ENCODE results near the gene FAM124A. TPM values are rescaled to one million over a fixed set of nuclear protein-coding genes. Genes with fewer than 3 reads are reported as not detected.

FAM124A gene
- total and polyA plus RNA-seq, 2 of the 8 experiments (the other 6 are each of a cell fraction or from before 2014, with no cell fraction given) = 40.7 to 49.9 TPM

DNA sequence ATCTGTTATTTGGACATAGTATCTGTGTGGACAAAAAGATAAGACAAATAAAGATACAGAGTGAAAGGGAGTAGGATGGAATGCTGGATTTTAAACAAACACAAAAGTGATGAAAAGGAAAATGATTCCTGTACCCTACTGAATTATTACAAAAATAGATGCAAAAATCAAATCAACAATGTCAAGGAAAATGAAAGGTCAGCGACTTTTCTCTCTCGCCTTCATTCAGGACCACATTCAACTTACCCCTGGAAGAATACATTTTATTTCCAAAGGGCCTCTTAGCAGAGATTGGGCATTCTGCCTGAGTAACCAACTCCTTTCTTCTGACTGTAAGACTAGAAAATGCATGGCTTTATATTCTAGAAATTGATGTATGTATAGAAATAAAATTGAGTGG, 28.8 kb upstream of the FAM124A start:
- Histone ChIP-seq H3K56ac (replicated peaks; ENCODE audit: insufficient read length, low read depth, low read length) (no peak overlapping the region), H2AFZ (ENCODE audit: low read length) (no peak overlapping the region), H3K9ac (replicated peaks in 1 of 4; ENCODE audit: extremely low read depth in 1 of 4, low read depth in 3 of 4, low read length in 3 of 4) (no peak overlapping the region), H3K79me2 (ENCODE audit: control insufficient read depth in 1 of 2, insufficient read depth in 2 of 2, low read length in 2 of 2) (no peaks in the 10 kb centered on the region), H3K23me2 (ENCODE audit: low read depth, low read length) (no peaks in the 10 kb centered on the region; the same call in 1 of the 2 replicates), H2BK20ac (ENCODE audit: low read length) (no peak overlapping the region), H3K4ac (replicated peaks; ENCODE audit: insufficient read length, low read depth, low read length) (no peak overlapping the region), H3K4me3 (ENCODE audit: extremely low read depth in 1 of 4, insufficient read depth in 2 of 4, low read depth in 3 of 4, low read length in 4 of 4) (no peak overlapping the region), H4K20me1 (replicated peaks in 1 of 2; ENCODE audit: control insufficient read depth in 1 of 2, insufficient read depth in 2 of 2, low read length in 2 of 2) (no peaks in the 10 kb centered on the region), H3K9me3 (ENCODE audit: insufficient read depth in 2 of 2, low read depth in 1 of 2, low read length in 1 of 2) (no peaks in the 10 kb centered on the region), H3K23ac (ENCODE audit: insufficient read length) (no peak overlapping the region), H4K91ac (replicated peaks; ENCODE audit: insufficient read length, low read length) (no peak overlapping the region), H4K5ac (ENCODE audit: insufficient read length, low read depth, low read length) (no peak overlapping the region), H2BK12ac (ENCODE audit: low read depth, low read length) (no peak overlapping the region), H3K4me1 (replicated peaks in 1 of 4; ENCODE audit: control insufficient read depth in 3 of 4, insufficient read depth in 4 of 4, low read length in 3 of 4) (no peaks in the 10 kb centered on the region), H3K4me2 (ENCODE audit: insufficient read depth in 1 of 2, low read depth in 2 of 2, low read length in 2 of 2) (no peak overlapping the region), H3K79me1 (ENCODE audit: low read depth, low read length) (no peaks in the 10 kb centered on the region), H2AK5ac (ENCODE audit: low read depth, low read length) (no peak overlapping the region), H2BK120ac (replicated peaks; ENCODE audit: low read depth, low read length) (no peak overlapping the region), H4K8ac (ENCODE audit: extremely low read depth, insufficient read depth, low read length) (no peak overlapping the region), H3K27ac (ENCODE audit: low read depth, low read length) (no peak overlapping the region), H3K27me3 (replicated peaks in 1 of 4; ENCODE audit: control insufficient read depth in 3 of 4, extremely low read depth in 1 of 4, insufficient read depth in 3 of 4, low read length in 3 of 4) (peaks cover 0 to 2% (median 0%) of the 10 kb centered on the region in 4 experiments; a peak in 2 of 7 replicates), H3K36me3 (ENCODE audit: control insufficient read depth in 2 of 4, insufficient read depth in 4 of 4, low read length in 3 of 4) (peaks cover 0 to 2% (median 0%) of the 10 kb centered on the region in 4 experiments; a peak in 1 of 8 replicates), H3K18ac (ENCODE audit: extremely low read depth, low read length) (no peak overlapping the region), H2BK15ac (ENCODE audit: low read length) (no peak overlapping the region), H3K14ac (ENCODE audit: insufficient read length) (no peak overlapping the region), H2BK5ac (ENCODE audit: low read depth, low read length) (no peak overlapping the region)
- ChIA-PET CTCF (ENCODE audit: partially characterized antibody) (interaction anchor here (0.9 to 2.5 kb wide), 3 partner anchors 68 to 93 kb away, joined by 3 to 14 read pairs (median 7); no protein-coding TSS in a partner anchor), POLR2A (ENCODE audit: partially characterized antibody) (interaction anchor here (2.0 to 10.8 kb wide), 2 partner anchors 9 to 15 kb away, joined by 6 to 183 read pairs; no protein-coding TSS in a partner anchor)
- DNase-seq (ENCODE audit: low read depth in 1 of 2, low spot score in 2 of 2) (no peak), FAIRE-seq (no peak)
- TF ChIP-seq MAFK (IDR thresholded peaks at IDR 0.05; ENCODE audit: low read depth, low read length) (peak; percentile 14; the same call in 1 of the 2 replicates), POU5F1 (IDR thresholded peaks at IDR 0.05; ENCODE audit: low read depth, low read length) (no peak)
- WGBS, 2 experiments (ENCODE audit: extremely low coverage in 1 of 2, insufficient coverage in 1 of 2, insufficient read length in 1 of 2, insufficient replicate concordance in 2 of 2, low coverage in 1 of 2, low lambda C conversion rate in 2 of 2, missing lambda C conversion rate in 1 of 2) = 89% methylated on average over 2 of the region's 2 CpGs; no CpG with 5 or more reads in 1 of the 2 experiments

Measured in H1 (cell line).